CD1c-positive myeloid dendritic cell (primary cell): ENCODE measurements around the gene UPF1.
"Not testable (repeated sequence)": the region's sequence is repeated elsewhere in the genome, so short reads cannot be mapped to it uniquely, and the experiment has no call there.

ENCODE experiments used
- DNase-seq: peaks from one replicate; pipeline ENCODE4 v3.0.0-alpha.2; 2016; ENCODE audit errors: extremely low spot score

The UPF1 gene

GRCh38 chr19:18898607-18899408 lies 67.0 kb downstream of the UPF1 start:
- no peak for DNase-seq

- DNase-seq, result no peak
Measured at GRCh38 chr19:18899624-18900560, 68.1 kb downstream of the UPF1 start.

GRCh38 chr19:18900700-18901481 lies 69.1 kb downstream of the UPF1 start:
- no peak for DNase-seq

GRCh38 chr19:18901491-18901890 lies 69.7 kb downstream of the UPF1 start:
- no peak for DNase-seq

- DNase-seq, result not testable (repeated sequence)
Measured at GRCh38 chr19:18902519-18902918, 70.8 kb downstream of the UPF1 start.

- DNase-seq, result no peak
Measured at GRCh38 chr19:18903156-18904037, 71.6 kb downstream of the UPF1 start.

- no peak for DNase-seq
Measured at GRCh38 chr19:18904334-18905057, 72.7 kb downstream of the UPF1 start.

- no peak for DNase-seq
Measured at GRCh38 chr19:18905058-18905456, 73.3 kb downstream of the UPF1 start.

- DNase-seq, result no peak
Measured at GRCh38 chr19:18905513-18906236, 73.9 kb downstream of the UPF1 start.

- no peak for DNase-seq
Measured at GRCh38 chr19:18906605-18907519, 75.1 kb downstream of the UPF1 start.

- no peak for DNase-seq
Measured at GRCh38 chr19:18908917-18909619, 77.3 kb downstream of the UPF1 start.

- no peak for DNase-seq
Measured at GRCh38 chr19:18910010-18910409, 78.3 kb downstream of the UPF1 start.

GRCh38 chr19:18910801-18911436 lies 79.2 kb downstream of the UPF1 start:
- DNase-seq, result no peak

- DNase-seq, result no peak
Measured at GRCh38 chr19:18912933-18913332, 81.2 kb downstream of the UPF1 start.

- DNase-seq, result no peak
Measured at GRCh38 chr19:18913466-18913865, 81.7 kb downstream of the UPF1 start.

- peak; percentile 44 for DNase-seq
Measured at GRCh38 chr19:18915639-18916038, 83.9 kb downstream of the UPF1 start.

- DNase-seq, result not testable (repeated sequence)
Measured at GRCh38 chr19:18917593-18917992, 85.8 kb downstream of the UPF1 start.
